GOT3 (cell line): Measurements from ENCODE around the gene MAGEB16.

Source experiments
- DNase-seq: peaks from one replicate; lab custom pipeline; 2025; ENCODE audit warnings: mixed read lengths; lab: John Stamatoyannopoulos, UW

MAGEB16 gene

DNA sequence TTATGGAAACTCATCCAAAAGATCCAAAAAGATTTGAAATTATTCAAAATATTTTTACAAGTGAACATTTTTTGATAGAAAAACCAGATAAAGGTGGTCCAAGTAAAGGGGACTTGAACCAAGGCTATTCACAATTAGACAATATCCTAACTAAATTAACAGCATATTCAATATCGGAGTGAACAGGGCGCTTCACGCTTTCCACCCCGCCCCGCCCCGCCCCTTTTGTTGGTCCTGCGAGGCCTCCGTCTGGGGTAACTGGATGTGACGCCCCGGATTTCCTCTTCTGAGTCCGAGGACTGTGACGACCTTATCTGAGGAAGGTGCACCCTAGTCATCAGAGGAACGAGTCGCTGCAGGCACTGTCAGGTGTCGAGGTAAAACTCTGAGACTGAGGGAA lies at the start of gene MAGEB16:
Gene MAGEB16, plus strand, starts transcription at position 301 of the 400 bp plus-strand sequence. CDS start 3,855 bp downstream, outside the sequence.
- no peak for DNase-seq

DNA sequence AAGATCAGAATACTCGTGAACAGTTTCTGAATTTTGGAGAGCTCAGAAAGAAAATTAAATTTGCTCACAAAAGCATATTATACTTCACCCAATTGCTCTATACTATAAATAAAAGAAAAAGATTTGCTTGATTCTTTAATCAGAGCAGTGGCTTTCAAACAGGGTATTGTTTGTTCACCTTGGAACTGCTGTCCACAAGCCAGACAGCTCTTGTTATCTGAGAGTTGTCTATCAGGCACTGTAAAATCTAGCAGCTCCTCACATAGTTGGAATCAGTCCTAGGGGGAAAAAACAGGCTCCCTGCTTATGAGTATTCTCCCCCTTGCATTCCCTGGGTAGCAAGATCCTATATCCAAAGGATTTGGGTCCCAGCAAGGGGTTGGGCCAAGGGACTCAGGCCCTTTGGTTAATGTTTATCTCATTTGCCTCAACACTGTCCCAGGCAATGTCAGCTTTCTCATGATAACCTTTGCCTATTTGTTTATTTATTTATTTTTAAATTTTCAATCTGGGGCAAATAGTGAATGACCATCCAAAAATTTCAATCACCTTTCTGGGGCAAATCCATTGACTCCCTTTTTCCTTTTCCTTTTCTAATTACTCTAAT lies 24.1 kb upstream of the MAGEB16 start:
- DNase-seq, result no peak

DNA sequence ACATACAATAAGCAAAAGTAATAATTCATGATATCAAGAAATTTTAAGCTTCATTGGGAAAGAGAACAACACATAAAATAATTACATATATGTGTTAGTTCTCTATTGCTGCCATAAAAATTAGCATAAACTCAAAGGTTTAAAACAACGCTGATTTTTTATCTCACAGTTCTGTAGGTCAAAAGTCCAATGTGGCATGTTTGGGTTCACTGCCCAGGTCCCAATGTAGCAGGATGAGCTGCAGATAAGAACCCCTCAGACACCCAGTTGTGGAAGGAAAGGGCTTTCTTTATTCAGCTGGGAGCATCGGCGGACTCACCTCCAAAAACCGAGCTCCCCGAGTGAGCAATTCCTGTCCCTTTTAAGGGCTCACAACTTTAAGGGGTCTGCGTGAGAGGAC lies 13.1 kb upstream of the MAGEB16 start:
- no peak for DNase-seq

DNA sequence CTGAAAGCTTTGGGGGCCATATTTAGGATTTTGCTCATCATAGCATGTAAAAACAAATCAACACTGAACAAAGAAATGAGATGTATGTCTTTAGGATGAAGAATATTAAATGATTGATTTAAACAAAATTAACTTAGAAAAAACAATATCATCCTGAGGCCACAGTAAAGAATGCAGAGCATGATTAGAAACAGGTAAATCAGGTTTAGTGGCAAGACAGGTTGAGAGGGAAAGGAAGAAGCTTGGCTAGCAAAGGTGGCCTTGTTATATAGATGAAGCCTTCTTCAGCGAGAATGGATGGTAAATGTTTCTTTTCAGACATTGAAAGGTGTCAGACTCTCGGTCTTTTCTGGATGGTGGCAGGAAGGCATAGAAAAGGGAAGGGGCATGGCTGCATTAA lies 11.9 kb upstream of the MAGEB16 start:
- no peak for DNase-seq

DNA sequence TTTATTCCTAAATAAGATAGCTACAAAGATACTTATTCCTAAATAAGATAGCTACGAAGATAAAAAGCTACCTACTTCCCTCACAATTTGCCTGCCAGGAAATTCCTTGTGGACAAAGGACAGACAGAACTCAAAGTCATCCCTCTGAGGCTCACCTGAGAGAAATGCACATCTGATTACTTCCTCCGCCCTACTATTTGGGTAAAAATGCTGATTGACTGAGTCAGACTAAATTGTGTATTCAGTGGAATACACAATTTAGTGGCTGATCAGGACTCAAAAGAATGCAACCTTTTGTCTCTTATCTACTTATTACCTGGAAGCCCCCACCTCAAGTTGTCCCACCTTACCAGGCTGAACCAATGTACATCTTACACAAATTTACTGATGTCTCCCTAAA lies 10.3 kb upstream of the MAGEB16 start:
- no peak for DNase-seq

DNA sequence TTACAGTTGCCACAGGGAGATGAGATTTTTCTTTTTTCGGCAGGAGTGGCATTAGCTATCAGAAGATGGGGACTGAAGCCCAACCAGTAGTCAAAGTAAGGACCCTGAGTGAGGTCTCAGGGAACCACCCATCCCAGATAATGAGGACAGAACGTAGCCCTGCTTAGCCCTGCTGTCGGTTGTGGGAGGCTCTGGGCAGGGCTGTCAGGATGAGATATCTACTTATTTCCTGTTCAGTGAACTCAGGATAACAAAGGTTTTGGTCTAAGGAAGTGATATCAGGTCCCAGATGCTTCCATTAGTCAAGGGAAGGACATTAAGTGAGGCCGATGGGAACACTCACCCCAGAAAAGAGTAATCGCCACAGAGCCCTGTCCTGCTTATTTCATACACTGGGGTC lies 2.3 kb downstream of the MAGEB16 start:
- no peak for DNase-seq

DNA sequence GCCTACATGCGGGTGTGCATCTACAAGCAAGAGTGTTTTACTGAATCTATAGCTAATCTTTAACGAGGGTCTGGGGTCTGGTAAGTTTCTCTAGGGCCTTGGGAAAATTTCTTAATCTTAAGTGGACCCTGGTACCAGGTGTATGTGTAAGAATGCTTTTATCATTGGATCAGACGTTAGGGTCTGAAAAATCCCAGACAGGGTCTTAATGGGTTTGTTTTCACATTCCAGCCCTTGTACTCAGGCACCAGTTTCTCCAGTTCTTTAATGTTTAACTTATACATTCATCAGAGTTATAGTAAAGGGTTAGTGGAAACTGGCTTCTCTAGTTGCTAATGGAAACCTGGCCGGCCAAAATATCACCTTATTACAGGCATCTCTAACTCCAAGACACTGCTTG lies 11.6 kb downstream of the MAGEB16 start:
- DNase-seq, result no peak

DNA sequence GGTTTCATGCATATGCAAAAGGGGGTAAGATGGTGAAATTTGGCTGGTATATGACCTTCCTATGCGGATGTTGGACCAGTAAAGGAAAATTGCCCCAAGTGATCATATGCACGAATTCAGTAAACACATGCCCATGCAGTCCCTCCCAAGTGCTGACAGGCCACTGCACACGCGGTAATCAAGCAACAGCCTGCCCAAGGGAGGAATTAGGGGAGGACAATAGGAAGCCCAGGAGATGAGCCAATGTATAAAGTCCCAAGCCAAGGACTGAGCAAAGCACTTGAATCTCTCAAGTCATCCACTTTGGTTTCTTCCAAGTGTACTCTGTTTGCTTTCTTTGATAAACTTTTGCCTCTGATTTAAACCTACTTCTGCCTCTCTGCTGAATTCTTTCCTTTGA lies 21.1 kb downstream of the MAGEB16 start:
- no peak for DNase-seq

DNA sequence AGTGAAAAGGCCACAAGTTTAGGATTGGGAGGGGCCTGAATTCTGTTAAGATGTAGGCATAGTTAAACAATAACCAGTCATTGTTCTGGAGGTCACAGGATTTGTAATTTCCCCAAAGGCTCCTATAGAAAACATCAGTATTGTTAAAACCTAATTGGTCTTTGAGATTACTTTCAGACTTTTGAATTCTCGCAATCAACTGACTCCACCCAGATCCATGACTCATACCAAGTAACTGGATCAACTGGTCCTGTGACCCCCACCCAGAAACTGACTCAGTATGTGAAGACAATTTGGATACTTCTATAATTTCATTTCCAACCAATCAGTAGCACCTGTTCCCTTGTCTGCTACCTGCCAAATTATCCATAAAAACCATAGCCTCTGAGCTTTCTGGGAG lies 28.4 kb downstream of the MAGEB16 start:
- DNase-seq, result no peak

DNA sequence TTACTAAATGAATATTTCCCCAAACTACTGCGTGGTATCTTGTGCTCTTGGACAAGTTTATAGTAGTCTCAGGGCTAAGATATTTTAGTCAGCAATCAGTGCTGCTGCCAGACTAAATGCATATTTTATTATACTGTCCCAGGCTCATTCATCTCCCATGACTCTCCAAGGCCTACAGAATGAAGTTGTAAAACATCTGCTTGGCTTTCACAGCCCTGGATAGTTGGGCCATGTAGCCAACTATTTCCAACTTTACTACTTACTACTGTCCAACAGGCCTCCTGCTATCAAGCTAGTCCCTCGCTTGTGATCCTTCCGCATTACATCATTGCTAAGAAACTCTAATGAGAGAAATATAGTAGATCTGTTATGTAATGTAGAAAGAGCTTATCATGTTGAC lies 31.4 kb downstream of the MAGEB16 start:
- no peak for DNase-seq

DNA sequence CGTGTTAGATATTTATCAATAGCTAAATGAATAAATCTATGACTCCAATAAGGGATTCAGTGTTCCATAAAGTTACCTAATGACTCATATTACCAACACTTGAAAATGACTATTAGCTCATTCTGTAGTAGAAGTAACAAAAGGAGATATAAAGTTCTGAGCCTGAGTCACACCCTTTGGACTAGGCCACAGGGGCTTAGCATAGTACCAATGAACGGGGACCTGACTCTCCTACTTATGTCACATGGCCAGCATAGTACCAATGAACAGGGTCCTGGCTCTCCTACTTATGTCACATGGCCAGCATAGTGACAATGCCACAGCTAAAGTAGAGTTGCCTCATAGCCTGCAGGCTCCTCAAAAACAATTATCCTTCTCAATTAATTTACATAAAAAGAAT lies 43.7 kb downstream of the MAGEB16 start:
- DNase-seq, result no peak

DNA sequence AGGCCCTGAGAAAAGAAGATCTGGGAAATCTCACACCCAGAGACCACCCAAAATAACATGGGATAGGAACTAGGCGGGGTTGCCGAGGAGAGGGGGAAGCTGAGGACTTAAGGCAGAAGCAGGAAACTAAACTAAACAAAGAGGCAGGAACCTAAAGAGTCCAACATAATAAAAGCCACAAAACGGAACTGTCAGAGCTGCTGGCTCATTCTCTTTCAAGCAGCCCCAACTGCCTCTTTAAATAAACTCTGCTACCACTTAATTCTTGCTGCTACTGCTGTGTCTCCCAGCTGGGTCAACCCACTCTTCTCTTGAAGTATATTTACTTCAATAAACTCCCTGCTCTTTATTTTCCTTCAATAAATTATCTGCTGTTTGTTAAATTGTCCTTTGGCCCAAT lies 44.5 kb downstream of the MAGEB16 start:
- DNase-seq, result no peak

DNA sequence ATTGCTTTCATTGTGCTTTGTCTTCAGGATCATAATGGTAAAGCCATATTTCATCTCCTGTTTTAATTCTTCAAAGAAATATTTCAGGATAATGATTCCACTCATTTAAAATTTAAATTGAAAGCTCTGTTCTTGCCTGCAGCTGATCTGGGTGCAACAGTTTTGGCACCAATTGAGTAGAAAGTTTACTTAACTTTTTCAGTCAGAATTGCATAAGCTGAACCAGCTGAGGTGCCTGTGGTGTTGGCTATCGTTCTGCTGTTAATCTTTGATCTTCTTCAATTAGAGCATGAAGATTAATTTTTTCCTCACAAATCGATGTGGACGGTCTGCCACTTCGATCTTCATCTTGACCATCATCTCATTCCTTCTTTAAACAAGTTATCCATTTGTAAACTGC lies 49.6 kb downstream of the MAGEB16 start:
- DNase-seq, result no peak
